SH-SY5Y (cell line): ENCODE measurements around the gene PRPF40B.

Experiments used
- GATA2 ChIP-seq: IDR thresholded peaks from 2 replicates; pipeline ENCODE4 v1.6.1; 2011; ENCODE audit warnings: mild to moderate bottlenecking, low read depth, low read length
- GATA3 ChIP-seq: IDR thresholded peaks from 2 replicates; pipeline ENCODE4 v1.6.1; 2011; ENCODE audit warnings: low read depth, mild to moderate bottlenecking, low read length, moderate library complexity

DNA sequence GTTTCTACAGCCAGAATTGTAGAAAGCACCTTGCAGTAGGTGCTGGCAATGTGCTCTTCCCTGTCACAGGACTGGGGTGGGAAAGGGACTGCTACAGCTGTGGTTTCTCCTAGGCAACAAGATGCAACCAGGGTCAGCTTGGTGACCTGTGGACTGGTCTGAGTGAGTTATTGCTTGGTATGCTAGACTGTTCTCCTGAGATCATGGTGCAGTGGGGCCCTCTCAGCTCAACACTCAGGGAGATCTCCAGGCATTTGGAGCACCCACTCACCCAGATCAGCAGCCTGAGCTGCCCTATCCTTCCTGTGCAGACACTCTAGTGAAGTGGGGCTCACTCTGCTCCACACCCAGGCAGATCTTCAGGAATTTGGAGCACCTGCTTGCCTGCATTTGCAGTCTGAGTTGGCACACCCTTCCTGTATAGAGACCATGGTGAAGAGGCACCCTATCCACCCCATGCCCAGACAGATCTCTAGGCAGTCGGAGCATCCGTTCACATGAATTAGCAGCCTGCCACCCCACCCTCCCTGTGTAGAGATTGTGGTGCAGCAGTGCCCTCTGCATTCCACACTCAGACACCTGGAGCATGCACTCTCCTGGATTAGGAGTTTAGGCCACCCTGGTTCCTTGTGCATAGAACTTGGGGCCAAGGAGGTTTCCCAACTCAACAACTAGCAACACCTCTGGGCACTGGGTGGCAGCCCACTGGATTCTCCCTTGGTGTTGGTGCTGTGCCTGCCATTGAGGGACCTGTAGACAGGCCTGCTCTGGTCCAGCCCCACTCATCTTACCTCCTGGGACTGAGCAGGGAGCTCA is 14.1 kb upstream of the PRPF40B start:
- TF ChIP-seq GATA2 (no peak), GATA3 (no peak)
